ENCODE results near the gene GNLY. TPM values are rescaled to one million over a fixed set of nuclear protein-coding genes. Genes with fewer than 3 reads are reported as not detected.

GNLY gene
- total and polyA plus RNA-seq, 9 of the 15 experiments (the other 6 are each of a cell fraction or from before 2014, with no cell fraction given), result not detected

DNA sequence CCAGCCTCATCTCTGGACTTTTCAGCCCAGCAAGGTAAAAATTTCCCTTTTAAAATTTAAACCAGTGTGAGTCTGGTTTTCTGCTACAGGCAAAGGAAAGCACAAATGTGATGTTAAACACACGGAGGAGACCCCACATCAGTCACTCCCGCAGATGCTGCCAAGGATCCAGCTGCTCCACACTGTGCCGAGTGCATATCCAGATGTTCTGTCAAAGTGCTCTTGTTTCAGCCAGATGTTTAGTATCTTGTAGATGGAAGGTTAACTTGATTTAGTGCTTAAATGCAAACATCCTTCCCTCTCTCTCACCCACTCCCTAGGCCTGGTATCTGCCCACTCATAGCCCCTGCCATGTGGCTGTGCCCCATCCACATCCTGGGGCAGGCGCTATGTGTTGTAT, 43.8 kb downstream of the GNLY start:
- Histone ChIP-seq H3K9me1 (ENCODE audit: control insufficient read depth, insufficient read depth, low read length) (no peaks in the 10 kb centered on the region), H4K20me1 (replicated peaks; ENCODE audit: control insufficient read depth, insufficient read depth, low read length) (no peaks in the 10 kb centered on the region), H3K79me2 (ENCODE audit: control insufficient read depth, insufficient read depth, low read length) (no peaks in the 10 kb centered on the region), H3K4me2 (ENCODE audit: insufficient read depth, low read length) (no peak overlapping the region), H2AFZ (ENCODE audit: low read depth, low read length) (no peak overlapping the region), H3K4me3 (no peak overlapping the region), H3K27me3 (ENCODE audit: control insufficient read depth in 2 of 2, insufficient read depth in 2 of 2, low read length in 2 of 2) (peaks cover 41 to 74% of the 10 kb centered on the region in 2 experiments), H3K9me3 (replicated peaks; ENCODE audit: control insufficient read depth, insufficient read depth, low read depth, low read length) (no peaks in the 10 kb centered on the region), H3K36me3 (ENCODE audit: control insufficient read depth, insufficient read depth, low read length) (no peaks in the 10 kb centered on the region), H3K9ac (ENCODE audit: insufficient read depth in 1 of 2, low read depth in 2 of 2, low read length in 2 of 2) (no peak overlapping the region), H3K27ac (ENCODE audit: extremely low read depth, low read depth, low read length) (no peak overlapping the region), H3K4me1 (replicated peaks in 1 of 2; ENCODE audit: control insufficient read depth in 2 of 2, insufficient read depth in 2 of 2, low read length in 2 of 2) (peaks cover 0 to 2% of the 10 kb centered on the region in 2 experiments; a peak in 2 of 5 replicates)
- TF ChIP-seq, protein P1, sequence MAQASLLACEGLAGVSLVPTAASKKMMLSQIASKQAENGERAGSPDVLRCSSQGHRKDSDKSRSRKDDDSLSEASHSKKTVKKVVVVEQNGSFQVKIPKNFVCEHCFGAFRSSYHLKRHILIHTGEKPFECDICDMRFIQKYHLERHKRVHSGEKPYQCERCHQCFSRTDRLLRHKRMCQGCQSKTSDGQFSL (CRISPR knock-in tag; IDR thresholded peaks at IDR 0.05), result no peak
- TF ChIP-seq, protein P1 (tag; IDR thresholded peaks at IDR 0.05), result no peak
- TF ChIP-seq ARID1B (IDR thresholded peaks at IDR 0.05) (no peak), SPI1 (IDR thresholded peaks at IDR 0.05; ENCODE audit: borderline replicate concordance, low read depth, low read length) (no peak), KLF1 (tag; IDR thresholded peaks at IDR 0.05) (no peak), ZNF12 (CRISPR knock-in tag; IDR thresholded peaks at IDR 0.05) (no peak)
- TF ChIP-seq, protein P2, sequence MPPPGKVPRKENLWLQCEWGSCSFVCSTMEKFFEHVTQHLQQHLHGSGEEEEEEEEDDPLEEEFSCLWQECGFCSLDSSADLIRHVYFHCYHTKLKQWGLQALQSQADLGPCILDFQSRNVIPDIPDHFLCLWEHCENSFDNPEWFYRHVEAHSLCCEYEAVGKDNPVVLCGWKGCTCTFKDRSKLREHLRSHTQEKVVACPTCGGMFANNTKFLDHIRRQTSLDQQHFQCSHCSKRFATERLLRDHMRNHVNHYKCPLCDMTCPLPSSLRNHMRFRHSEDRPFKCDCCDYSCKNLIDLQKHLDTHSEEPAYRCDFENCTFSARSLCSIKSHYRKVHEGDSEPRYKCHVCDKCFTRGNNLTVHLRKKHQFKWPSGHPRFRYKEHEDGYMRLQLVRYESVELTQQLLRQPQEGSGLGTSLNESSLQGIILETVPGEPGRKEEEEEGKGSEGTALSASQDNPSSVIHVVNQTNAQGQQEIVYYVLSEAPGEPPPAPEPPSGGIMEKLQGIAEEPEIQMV (tag; conservative IDR thresholded peaks at IDR 0.05; ENCODE audit: low read depth), result no peak
- TF ChIP-seq, protein P3, sequence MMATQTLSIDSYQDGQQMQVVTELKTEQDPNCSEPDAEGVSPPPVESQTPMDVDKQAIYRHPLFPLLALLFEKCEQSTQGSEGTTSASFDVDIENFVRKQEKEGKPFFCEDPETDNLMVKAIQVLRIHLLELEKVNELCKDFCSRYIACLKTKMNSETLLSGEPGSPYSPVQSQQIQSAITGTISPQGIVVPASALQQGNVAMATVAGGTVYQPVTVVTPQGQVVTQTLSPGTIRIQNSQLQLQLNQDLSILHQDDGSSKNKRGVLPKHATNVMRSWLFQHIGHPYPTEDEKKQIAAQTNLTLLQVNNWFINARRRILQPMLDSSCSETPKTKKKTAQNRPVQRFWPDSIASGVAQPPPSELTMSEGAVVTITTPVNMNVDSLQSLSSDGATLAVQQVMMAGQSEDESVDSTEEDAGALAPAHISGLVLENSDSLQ (IDR thresholded peaks at IDR 0.05), result no peak
- TF ChIP-seq, protein P4, sequence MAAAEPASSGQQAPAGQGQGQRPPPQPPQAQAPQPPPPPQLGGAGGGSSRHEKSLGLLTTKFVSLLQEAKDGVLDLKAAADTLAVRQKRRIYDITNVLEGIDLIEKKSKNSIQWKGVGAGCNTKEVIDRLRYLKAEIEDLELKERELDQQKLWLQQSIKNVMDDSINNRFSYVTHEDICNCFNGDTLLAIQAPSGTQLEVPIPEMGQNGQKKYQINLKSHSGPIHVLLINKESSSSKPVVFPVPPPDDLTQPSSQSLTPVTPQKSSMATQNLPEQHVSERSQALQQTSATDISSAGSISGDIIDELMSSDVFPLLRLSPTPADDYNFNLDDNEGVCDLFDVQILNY (CRISPR knock-in tag; IDR thresholded peaks at IDR 0.05), result no peak
- BruUV-seq (replicated peaks), result no TSS peak
- in situ Hi-C loops (cut with MboI), result loop anchor here (5.0 kb wide), 1 partner anchor 74 kb away; no protein-coding TSS in a partner anchor
- no peak for ATAC-seq
- FAIRE-seq, result no peak
- DNase-seq (ENCODE audit: extremely low read depth in 1 of 4, low spot score in 3 of 4), result no peak
- intact Hi-C loops (cut with micrococcal nuclease), result no loop called here
- 1% methylated on average over 4 of the region's 4 CpGs for WGBS (ENCODE audit: insufficient coverage, low coverage, missing lambda C conversion rate)
- POLR2A ChIA-PET, result no interaction called here
- CTCF ChIA-PET (ENCODE audit: low intra/inter-chr PET ratio), result no interaction called here
